GM18951 (cell line): ENCODE data around the gene ALKBH4.

Source experiments
- POLR2A ChIP-seq: IDR thresholded peaks from 4 replicates; pipeline ENCODE4 v1.6.1; 2011; ENCODE audit warnings: mild to moderate bottlenecking; ENCODE audit not compliant: insufficient read length, insufficient read depth; ENCODE audit errors: extremely low read depth
- in situ Hi-C: fragments of 300-500 bp; cut with MboI; formaldehyde crosslinking; loops from one replicate; pipeline ENCODE4 v1.12.0; 2022; ENCODE audit warnings: low sequenced_read_pairs, mixed read lengths, inconsistent platforms; ENCODE audit not compliant: unreplicated experiment

ALKBH4 gene

DNA sequence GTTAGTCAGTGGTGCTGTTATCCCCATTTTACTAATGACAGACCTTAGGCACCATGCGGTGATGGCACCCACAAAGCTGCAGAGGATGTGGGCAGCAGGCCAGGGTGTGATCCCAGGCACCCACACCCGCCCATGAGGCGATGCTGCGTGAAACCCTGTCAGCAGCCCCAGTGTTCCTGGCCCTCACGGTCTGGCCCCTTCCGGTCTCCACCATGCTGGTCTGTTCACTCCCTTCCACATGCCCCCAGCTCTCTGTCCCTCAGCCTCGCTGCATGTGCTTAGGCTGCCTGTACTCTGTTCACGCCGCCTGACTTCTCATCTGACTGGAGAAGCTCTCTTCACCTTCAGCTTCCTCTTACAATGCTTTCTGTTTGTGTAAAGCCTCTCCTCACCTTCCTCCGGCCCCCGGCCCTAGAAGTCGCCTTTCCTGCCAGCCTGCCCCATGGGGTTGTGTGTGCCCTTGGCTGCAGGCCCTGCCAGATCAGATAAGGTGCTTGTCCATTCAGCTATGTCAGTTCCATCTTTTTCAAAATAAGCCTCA lies 48.9 kb downstream of the ALKBH4 start:
- TF ChIP-seq POLR2A, result peak; percentile 29
- in situ Hi-C loops, result no loop called here

DNA sequence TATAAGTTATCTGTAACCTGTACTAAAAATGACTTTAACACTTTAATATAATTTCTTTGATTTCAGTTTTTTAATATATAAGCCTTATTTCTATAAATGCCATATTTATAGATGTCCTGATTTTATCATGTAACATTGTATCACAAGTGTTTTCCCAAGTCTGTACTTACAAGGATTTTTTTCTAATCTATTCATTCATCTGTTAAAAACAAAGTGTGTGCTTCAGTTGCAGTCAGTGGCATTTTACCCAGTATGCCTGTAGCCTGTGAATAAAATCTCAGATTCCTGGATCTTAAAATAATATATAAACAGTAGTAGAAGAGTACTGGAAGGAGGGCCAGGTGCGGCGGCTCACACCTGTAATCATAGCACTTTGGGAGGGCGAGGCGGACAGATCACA lies 51.1 kb downstream of the ALKBH4 start:
- in situ Hi-C loops, result no loop called here
- TF ChIP-seq POLR2A, result no peak

DNA sequence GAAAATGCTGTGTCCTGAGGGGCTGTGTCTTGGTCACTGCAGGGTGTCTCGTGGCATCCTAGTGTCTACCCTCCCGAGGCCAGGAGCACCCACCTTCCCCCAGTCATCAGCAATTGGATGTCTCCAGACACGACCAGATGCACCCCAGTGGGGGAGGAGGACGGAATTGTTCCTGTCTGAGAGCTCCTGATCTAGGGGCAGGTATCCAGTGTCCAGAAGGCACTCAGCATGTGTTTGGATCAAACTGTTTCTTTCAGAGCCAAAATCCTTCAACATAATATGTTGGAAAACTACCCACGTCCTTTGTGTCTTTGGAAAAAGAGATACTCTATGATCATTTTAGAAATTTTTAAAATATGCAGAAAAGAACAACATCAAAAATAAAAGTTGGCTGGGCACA lies 51.6 kb downstream of the ALKBH4 start:
- in situ Hi-C loops, result no loop called here
- no peak for TF ChIP-seq POLR2A

DNA sequence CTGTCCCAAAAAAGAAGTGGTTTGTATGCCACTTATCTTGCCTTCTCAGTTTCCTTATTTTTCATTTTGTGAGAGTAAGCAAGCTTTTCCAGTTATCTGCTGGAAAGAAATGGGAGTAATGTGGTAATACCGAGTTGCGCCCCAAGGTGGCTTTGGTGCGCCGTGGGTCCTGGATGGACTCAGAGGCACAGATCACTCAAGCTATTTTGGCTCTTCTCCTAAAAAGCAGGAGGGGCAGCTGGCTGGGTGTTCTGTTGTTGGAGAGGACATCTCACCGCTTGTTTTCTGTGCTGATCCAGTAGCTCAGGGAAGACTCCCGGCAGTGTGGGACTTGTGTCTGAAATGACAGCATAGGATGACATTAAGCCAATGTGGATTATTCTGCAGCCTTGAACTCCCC lies 52.1 kb downstream of the ALKBH4 start:
- no peak for TF ChIP-seq POLR2A
- in situ Hi-C loops, result no loop called here

DNA sequence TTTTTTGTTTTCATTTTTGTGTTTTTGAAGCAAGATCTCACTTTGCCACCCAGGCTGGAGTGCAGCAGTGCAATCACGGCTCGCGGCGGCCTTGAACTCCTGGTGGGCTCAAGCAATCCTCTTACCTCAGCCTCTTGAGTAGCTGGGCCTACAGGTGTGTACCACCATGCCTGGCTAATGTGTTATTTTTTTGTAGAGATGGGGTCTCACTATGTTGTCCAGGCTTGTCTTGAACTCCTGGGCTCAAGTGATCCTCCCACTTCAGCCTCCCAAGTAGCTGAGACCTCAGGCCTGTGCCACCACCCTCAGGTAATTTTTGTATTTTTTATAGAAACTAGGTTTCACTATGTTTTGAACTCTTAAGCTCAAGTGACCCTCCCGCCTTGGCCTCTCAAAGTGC lies 53.7 kb downstream of the ALKBH4 start:
- in situ Hi-C loops, result no loop called here
- TF ChIP-seq POLR2A, result no peak

DNA sequence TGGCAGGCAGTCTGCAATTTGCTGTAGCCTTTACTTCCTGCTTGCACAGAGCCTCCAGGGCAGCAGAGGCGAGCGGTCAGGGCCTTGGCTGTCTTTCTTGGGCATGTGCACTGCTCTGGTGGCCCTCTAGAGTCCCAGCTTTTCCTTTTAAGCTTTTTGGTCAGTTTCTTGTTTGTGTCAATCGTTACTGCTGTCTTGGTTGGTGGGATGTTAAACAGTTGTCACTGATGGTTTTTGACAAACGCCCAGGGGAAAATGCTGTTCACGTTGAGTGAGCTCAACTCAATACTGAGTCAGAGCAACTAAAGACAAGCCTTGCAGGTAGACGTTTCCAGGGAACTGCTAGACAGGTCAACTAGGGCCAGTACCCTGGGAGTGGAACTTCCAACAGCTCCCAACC lies 54.5 kb downstream of the ALKBH4 start:
- in situ Hi-C loops, result no loop called here
- no peak for TF ChIP-seq POLR2A

DNA sequence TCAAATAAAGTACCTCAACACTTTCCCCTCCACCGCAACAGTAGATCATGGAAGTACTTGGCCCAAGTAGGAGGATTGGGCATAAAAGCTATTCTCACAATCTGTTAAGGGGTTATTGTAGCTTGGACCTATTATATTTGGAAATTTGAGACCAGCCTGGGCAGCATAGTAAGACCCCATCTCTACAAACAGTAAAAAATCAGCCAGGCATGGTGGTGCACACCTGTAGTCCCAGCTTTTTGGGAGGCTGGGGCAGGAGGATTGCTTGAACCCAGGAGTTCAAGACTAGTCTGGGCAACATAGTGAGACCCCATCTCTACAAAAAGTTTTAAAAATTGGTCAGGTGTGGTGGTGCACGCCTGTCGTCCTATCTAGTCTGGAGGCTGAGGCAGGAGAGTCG lies 55.3 kb downstream of the ALKBH4 start:
- in situ Hi-C loops, result loop anchor here (5.0 kb wide), 1 partner anchor 38 kb away; no protein-coding TSS in a partner anchor
- no peak for TF ChIP-seq POLR2A

DNA sequence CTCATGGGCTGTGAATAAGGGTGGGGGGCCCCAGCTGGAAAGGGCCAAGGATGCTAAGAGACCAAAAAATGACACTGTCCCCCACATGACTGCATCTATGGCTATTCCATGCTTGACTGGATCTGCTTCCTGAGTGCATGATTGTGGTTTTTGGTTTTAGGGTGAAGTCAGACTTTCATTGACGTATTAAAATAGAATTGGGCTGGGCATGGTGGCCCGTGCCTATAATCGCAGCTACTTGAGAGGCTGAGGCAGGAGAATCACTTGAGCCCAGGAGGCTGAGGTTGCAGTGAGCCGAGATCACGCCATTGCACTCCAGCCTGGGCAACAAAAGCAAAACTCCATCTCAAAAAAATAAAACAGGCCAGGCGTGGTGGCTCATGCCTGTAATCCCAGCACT lies 56.1 kb downstream of the ALKBH4 start:
- in situ Hi-C loops, result loop anchor here (5.0 kb wide), 1 partner anchor 39 kb away; no protein-coding TSS in a partner anchor

DNA sequence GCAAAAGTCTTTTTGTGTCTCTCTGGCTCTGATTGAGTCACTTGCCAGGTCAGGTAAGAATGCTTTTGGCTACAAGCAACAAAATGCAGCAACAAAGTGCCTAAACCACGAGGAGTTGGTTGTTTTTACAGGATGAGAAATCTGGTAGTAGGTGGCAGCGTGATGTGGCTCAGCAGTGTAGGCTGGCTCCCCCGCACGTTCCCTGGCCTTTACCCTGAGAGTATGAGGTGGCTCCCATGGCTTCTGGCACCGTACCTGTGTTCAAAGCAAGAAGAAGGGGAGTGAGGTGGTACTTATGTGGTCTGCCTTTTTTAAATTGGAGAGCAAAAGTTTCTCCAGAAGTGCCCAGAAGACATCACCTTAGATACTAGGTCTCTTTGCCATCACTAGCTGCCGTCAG lies 56.8 kb downstream of the ALKBH4 start:
- TF ChIP-seq POLR2A, result no peak
- in situ Hi-C loops, result loop anchor here (5.0 kb wide), 1 partner anchor 39 kb away; no protein-coding TSS in a partner anchor
